Urothelium cell line (cell line): ENCODE measurements around the gene AKNA.

Experiments
- DNase-seq: peaks from one replicate; pipeline ENCODE4 v3.0.0; 2011; ENCODE audit warnings: low spot score, mixed read lengths
- FAIRE-seq: peaks from 2 replicates; lab custom pipeline; 2011; peaks lifted over from hg19 to GRCh38; lab: Jason Lieb, UNC

The AKNA gene, protein sequence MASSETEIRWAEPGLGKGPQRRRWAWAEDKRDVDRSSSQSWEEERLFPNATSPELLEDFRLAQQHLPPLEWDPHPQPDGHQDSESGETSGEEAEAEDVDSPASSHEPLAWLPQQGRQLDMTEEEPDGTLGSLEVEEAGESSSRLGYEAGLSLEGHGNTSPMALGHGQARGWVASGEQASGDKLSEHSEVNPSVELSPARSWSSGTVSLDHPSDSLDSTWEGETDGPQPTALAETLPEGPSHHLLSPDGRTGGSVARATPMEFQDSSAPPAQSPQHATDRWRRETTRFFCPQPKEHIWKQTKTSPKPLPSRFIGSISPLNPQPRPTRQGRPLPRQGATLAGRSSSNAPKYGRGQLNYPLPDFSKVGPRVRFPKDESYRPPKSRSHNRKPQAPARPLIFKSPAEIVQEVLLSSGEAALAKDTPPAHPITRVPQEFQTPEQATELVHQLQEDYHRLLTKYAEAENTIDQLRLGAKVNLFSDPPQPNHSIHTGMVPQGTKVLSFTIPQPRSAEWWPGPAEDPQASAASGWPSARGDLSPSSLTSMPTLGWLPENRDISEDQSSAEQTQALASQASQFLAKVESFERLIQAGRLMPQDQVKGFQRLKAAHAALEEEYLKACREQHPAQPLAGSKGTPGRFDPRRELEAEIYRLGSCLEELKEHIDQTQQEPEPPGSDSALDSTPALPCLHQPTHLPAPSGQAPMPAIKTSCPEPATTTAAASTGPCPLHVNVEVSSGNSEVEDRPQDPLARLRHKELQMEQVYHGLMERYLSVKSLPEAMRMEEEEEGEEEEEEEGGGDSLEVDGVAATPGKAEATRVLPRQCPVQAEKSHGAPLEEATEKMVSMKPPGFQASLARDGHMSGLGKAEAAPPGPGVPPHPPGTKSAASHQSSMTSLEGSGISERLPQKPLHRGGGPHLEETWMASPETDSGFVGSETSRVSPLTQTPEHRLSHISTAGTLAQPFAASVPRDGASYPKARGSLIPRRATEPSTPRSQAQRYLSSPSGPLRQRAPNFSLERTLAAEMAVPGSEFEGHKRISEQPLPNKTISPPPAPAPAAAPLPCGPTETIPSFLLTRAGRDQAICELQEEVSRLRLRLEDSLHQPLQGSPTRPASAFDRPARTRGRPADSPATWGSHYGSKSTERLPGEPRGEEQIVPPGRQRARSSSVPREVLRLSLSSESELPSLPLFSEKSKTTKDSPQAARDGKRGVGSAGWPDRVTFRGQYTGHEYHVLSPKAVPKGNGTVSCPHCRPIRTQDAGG (N-terminal part only)

DNA sequence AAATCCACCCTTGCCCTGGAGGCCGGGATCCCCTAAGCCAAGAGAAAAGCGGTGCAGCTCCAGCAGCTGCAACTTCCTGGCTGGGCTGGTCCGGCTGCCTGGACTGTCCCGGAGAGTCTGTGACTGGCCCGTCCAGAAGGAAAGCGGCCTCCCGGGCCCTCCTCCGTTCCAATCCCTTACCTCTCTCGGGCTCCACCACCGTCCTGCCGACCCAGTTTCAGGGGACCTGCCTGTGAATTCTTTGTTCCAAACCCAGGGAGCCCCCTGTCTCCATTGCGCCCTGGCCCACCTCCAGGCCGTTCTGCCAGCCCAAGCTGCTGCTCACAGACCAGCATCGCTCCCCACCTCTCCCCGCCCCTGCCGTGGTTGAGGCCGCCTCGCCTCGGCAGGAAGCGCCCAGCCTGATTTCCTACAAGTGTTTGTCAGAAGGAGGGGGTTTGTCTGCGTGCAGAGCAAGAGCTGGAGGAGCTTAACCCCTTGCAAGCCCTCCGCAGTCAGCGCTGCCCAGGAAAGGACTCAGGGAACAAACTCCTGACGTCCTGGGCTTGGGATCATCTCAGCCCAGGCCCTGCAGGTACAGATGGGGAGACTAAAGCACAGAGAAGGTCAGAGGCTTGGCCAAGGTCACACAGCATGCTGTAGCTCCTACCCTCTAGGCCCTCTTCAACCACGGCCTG, at the start of gene AKNA:
TSS of gene AKNA (minus strand) at position 303 of the 677 bp plus-strand sequence. CDS start 6,649 bp downstream, outside the sequence.
- FAIRE-seq, result no peak
- DNase-seq, result no peak

DNA sequence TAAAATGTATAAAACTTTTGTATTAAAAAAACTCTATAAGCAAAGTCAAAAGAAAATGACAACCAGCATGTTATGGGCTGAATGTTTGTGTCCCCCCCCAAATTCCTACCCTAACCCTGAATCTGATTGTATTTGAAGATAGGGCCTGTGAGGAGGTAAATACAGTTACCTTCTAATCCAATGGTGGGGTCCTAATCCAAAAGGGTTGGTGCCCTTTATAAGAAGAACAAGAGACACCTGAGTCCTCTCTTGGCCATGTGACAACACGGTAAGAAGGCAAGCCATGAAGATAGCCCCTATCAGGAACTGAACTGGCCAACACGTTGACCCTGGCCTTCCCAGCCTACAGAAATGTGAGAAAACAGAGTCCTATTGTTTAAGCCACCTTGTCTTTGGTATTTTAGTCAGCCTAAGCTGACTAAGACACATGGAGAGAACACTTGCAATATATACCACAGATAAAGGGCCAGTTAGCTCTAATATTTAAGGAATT, 49.7 kb upstream of the AKNA start:
- no peak for FAIRE-seq
- no peak for DNase-seq

DNA sequence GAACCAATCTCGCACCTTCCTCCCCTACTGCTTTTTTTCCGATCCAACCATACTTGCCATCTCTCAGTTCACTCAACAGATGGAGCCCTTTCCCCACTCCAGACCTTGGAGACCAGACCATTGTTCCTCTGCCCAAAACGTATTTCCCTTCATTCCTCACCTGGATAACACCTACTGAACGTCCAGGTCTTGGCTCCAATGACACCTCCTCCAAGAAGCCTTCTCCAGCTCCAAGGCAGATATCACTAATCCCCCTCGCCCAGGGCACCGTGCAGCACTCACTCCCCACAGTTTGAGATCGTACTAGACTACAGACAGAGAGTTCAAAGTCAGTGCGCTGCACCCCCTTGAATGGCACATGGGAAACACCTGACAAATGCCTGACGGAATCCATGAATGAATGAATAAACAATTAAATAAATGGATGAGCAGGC, 47.1 kb upstream of the AKNA start:
- no peak for FAIRE-seq
- peak; percentile 65 for DNase-seq

DNA sequence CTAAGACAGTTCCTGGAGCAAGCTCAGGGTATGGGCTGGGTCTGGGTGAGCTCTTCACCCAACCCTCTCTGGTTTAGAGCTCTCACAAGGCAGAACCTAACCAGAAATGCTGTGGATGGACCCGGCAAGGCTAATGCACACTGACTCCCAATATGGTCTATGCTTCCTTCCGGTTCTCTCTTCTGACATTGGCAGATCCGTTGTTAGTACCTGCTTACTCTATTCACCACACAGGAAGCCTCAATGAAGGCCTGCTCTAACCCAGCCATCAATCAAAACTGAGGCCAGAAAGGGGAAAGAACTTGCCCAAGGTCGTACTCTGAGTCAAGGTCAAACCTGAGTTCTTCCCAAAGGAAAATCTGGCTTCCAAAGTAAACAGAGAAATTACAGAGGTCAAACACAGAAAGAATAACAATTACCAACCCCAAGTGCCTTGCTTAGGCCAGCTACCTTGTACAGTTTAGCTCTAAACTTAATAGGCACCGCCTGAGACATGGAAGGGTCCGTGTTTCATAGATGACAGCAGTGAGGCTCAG, 46.0 kb upstream of the AKNA start:
- FAIRE-seq (no peak), DNase-seq (no peak)

DNA sequence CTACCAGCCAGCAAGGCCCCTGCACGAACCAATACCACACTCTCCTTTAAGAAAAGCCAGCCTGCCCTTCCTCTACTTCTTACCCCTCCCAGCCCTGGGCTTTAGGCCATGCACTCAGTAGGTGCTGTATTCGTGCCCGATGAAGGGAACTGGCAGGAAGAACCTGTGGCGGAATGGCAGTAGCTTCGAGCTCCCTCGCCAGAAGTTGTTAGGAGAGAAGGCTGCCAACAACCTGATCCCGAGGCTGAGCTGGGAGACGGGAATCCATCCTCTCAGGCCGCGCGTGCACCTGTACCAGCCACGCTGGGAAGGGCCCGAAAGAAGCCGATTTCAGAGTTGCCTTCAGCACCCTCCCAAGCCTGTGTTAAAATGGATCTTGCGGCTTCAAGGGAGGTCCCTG, 45.3 kb upstream of the AKNA start:
- FAIRE-seq (no peak), DNase-seq (no peak)

DNA sequence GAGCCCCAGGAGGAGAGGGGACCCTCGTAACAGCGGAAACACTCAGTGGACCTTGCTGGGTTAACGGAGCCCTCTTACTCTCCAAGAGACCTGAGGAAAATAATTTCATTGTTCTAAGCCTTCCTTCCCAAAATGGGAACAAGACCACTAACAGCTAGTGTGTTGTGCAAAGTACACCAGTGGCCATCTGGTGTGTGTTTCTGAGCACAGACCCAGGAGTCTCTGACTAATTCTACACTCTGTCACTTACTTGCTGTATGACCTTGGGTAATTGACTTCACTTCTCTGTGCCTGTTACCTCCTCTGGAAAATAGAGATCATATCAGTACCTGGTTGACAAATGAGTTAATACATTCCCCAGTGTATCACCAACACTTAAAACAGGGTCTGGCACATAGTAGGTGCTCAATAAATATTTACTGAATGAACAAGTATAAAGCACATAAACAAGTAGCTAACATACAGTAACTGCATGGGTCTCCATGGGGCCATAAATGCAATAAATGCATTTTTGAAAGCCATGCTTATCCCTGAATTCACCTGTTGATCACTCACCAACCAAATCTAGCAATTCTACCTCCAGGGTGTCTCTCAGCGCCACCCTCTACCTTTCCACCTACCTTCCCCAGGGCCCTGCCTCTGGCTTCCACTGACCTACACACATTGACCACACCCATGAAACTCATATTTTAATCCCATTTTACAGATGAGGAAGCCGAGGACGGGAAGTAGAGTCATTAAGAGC, 44.7 kb upstream of the AKNA start:
- no peak for FAIRE-seq
- DNase-seq, result no peak

DNA sequence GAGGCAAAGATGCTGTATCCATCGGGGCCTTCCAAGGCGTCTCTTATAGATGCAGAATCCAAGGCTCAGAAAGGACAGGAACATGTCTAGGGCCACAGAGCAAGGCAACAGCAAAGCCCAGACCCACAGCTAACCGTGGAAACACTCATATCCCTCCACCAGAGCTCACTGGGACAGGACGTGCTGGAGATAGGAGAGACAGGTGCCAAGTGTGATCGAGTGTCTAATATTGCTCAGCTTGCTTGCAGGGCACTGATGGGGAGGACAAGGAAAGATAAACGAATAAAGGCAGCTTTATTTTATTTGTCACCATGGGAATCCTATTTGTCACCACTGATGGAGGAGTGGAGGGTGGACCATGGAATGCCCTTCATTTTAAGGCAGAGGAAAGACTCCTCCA, 44.0 kb upstream of the AKNA start:
- DNase-seq, result no peak
- no peak for FAIRE-seq

DNA sequence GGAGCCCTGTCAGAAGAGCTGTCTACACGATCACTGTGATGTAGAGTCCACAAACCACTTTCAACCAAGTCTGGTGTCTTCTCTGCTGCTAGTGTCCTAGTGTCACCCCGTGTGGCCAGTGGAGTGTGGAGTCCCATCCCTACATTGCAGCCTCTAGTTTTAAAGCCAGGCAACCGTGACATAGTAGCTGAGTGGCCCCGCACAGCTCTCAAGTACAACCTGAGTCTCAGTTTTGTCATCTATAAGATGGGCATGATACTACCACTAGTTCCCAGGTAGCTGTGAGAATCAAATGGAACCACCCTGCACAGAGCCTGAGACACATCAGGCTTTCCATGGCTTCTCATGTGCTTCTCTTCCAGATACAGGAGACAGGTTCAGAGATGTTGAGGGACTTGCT, 43.2 kb upstream of the AKNA start:
- DNase-seq (no peak), FAIRE-seq (no peak)

DNA sequence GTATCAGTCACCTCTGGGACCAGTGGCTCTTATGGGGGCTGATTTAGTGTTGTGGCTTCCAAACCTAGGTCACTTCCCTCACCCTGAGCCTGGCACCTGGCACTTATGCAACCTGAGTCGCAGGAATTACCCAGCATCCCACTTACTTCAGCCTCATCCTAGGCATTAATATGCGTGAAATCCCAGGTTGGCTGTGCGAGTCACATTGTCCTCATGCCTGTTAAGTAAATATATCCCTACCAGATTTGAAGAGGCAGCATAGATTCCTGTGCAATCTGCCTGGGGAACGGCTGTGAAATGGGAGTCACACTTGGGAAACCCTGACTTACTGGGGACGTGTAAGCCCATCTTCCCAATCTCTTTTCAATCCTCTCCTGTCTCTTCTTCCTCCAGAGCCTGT, 42.7 kb upstream of the AKNA start:
- FAIRE-seq, result no peak

DNA sequence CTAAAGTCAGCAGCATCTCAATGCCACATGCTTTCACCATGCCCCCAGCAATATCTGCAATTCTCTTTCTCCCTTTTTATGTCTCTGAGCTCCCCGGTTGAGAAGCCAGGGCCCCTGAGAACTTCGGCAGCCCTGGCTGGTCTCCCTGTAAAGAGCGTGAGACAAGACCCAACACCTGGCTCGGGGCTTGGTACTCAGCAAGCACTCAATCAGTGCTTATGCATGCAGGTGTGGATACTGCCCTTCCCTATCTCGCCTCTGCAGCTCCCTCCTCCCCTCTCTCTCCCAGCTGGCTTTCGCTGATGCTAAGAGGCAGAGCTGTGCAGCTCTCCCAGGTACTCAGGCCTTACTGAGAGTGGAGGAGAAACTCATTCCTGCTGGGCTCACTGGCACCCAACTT, 41.7 kb upstream of the AKNA start:
- no peak for FAIRE-seq

More for the DNA sequence above, 42.7 kb upstream of the AKNA start:
- DNase-seq, result no peak

DNA sequence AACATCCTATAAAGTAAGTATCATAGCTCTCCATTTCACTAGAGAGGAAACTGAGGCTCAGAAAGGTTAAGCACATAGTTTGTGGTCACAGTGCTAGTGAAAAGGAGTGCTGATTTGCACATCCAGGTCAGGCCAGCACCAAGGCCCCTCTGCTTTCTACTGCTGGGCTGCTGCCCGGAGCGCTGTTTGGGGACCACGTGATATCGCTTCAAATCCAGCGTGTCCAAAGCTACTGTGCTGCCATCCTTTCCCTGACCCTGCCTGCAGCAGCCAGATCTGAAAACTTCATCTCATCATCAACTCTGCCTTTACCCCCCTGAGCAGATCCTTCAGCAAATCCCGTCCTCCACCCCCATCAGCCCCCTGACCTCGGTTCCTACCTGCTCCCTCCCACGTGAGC, 40.7 kb upstream of the AKNA start:
- no peak for FAIRE-seq

More for the DNA sequence above, 41.7 kb upstream of the AKNA start:
- no peak for DNase-seq

DNA sequence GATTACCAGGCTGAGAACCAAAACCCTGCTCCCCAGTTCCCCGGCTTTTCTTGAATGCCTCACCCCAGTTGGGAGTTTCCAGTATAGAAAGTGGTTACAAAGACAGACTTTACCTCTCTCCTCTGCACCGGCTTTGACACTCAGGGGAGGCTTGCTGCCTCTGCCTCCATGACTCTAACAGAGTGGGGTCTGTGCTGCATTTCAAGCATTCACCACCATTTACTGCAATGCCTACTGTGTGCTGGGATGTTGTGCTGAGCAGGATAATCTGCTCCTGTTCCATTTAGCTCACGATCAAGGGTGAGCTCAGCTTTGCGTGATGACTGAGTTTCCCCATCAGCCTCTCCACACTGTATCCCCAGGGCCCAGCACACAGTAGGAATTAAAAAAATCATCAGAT, 39.9 kb upstream of the AKNA start:
- no peak for DNase-seq
- FAIRE-seq, result no peak

More for the DNA sequence above, 40.7 kb upstream of the AKNA start:
- no peak for DNase-seq

DNA sequence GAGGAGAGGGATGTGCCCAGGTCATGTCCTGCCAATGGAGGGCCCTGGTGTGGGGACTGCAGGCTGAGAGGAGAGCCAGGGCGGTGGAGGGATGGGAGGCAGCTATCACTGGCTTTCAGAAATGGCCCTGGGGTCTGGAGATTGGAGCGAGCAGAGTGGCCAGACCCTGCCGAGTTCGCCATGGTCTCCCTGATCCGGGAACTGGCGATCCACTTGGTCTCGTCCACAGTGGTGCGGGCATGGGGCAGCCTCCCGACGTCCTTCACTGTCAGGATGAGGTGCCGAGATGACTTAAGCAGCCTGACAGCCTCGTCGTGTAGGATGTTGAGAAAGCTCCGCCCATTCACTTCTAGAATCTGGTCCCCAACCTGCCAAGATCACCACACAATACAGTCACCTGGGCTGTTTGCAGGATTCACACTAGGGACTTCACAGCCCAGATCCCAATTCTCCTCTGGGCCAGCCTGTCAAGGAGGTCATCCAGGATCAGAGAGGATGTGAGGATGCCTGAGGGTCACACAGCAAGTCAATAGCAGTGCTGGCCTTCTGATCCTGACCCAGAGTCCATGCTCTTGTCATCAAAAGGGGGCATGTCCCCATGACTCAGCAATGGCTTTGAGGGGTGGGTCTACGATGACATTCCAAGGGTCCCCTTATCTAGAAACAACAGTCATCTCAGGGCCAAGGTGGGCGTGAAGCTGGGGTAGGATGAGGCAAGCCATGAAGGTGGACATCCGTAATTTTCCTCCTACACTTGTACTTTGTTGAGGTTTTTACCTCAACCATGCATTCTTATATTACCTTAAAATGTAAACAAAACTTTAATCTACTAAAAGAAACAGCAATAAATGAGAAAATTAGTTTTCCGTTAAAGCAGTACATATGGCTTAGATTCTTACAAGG, 38.5 kb upstream of the AKNA start:
- no peak for FAIRE-seq

DNA sequence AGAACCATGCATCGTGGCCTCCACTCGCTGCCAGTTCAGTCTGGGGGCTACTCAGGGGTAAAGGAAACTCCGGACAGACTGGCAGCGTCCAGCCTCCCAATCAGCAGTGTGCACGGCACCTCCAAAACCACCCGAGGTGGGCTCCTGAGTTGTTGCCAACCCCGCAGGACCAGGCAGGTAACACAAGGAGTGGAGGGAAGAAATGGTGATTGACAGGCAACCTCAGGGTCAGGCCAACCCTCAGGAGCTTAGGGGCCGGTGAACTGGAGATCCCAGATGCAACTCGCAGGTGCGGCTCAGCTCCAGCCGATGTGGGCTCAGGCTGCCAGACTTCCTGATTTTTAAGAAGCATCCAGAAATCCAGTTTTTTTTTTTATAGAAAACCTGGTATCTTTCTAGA, 37.3 kb upstream of the AKNA start:
- FAIRE-seq (no peak), DNase-seq (no peak)

More for the DNA sequence above, 38.5 kb upstream of the AKNA start:
- DNase-seq, result no peak

DNA sequence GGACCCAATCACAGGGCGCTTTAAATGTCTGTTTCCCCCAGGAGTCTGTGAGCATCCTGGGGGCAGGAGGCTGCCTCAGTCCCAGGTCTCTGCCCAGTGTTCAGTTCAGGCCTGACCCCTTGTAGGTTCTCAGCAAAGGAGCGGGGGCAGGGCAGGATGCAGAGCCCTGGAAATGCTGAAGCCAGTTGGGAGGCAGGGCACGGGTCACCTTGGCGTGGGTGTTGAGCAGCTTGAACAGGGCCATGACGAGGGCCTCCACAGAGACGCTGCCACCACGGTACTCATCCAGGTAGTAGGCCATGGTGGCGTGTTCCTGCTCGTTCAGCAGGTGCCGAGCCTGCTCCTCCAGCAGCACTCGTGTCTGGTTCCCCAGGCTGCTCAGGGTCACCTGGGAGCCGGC, 36.3 kb upstream of the AKNA start:
- FAIRE-seq, result no peak

DNA sequence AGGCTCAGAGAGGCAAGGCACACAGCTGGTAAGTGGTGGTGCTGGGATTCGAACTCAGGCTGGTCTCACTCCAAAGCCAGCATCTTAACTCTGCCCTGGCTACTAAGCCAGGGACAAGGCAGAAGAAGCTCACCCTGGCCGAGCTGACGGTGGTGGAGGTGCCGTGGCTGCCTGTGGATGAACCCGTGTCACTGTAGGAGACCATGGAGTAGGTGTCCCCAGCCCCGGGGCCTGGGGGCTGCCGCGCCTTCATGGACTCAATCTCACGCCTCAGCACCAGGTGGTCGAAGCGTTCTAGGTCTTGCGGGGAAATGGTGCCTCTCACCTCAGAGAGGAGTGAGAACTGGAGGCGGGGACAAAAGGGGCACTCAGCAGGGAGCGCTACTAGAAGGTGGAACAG, 35.4 kb upstream of the AKNA start:
- DNase-seq, result no peak
- FAIRE-seq, result no peak

More for the DNA sequence above, 36.3 kb upstream of the AKNA start:
- DNase-seq, result no peak

DNA sequence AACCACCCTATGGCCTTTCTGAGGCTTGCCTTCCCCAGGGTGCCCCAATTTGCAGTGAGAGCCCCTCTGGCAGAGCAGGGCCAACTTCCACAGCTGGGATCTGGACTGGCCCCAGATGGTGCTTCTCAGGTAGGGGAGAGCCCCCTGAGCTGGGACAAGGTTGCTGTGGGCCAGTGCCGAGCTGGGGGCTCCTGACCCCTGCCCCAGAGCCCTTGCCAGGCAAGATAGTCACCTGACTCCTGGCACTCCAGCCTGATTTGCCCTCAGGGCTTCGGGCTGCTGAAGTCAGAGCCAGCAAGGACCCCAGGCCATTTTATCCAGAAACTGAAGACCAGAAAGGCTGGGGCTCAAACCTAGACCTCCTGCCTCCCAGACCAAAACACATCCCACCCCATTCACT, 33.4 kb upstream of the AKNA start:
- FAIRE-seq, result no peak
- DNase-seq, result no peak

DNA sequence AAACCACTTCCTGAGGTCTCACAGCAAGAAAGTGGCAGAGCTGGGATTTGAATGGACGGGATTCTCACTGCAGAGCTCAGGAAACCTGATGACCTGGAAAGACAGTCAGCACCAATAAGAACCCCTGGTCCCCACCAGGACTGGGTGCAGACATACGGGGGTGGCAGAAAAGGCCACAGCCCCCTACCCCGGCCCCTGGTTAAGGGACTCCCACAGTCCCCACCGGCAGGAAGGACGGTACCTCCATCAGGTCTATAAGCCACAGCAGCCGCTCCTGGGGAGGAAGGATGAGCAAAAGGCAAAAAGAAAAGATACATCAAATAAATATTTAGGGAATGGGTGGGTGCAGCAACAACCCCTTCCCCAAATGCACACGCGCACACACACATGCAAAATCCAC, 32.0 kb upstream of the AKNA start:
- DNase-seq (no peak), FAIRE-seq (no peak)
